IPS-15b (cell line): ENCODE results near the gene ST6GALNAC5.

Experiments used
- H3K27me3 ChIP-seq: one replicate; pipeline ENCODE4 v1.6.1; 2013; ENCODE audit warnings: low read length; ENCODE audit not compliant: control insufficient read depth, insufficient read depth
- H3K36me3 ChIP-seq: one replicate; pipeline ENCODE4 v1.6.1; 2013; ENCODE audit warnings: low read length; ENCODE audit not compliant: control insufficient read depth, insufficient read depth
- H3K4me1 ChIP-seq: one replicate; pipeline ENCODE4 v1.6.1; 2013; ENCODE audit warnings: mild to moderate bottlenecking, low read length; ENCODE audit not compliant: control insufficient read depth, insufficient read depth
- H3K4me3 ChIP-seq: one replicate; pipeline ENCODE4 v1.5.1; 2013; ENCODE audit warnings: low read depth, low read length
- H3K9ac ChIP-seq: one replicate; pipeline ENCODE4 v1.6.1; 2013; ENCODE audit warnings: low read depth, mild to moderate bottlenecking, low read length
- H3K9me3 ChIP-seq: one replicate; pipeline ENCODE4 v1.6.1; 2013; ENCODE audit warnings: mild to moderate bottlenecking, low read length; ENCODE audit not compliant: control insufficient read depth, insufficient read depth

ST6GALNAC5 gene

DNA sequence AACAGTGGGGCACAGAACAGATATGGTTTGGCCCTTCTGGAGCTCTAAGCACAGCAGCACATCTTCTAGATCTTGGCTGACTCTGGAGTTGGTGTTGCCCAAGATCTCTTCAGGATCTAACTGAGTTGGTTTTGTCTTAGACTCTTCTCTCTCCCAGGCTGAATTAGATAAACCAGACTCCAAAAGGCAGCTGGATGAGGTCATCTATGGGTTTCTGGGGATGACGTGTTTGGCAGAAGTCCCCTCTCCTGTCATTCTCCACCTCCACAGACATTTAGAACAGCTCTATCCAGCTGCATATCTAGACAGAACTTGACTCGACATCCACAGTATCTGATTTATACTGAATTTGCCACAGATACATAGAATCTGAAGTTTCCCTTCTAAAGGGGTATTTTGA is 75.3 kb downstream of the ST6GALNAC5 start:
- H3K36me3 ChIP-seq, result no peaks in the 10 kb centered on the region
- no peak overlapping the region for H3K9ac ChIP-seq
- no peak overlapping the region for H3K4me3 ChIP-seq
- no peaks in the 10 kb centered on the region for H3K27me3 ChIP-seq
- no peaks in the 10 kb centered on the region for H3K9me3 ChIP-seq
- peaks cover 6% of the 10 kb centered on the region for H3K4me1 ChIP-seq

GRCh38 chr1:76944942-76945341 is 77.7 kb downstream of the ST6GALNAC5 start:
- H3K4me1 ChIP-seq, result peaks cover 6% of the 10 kb centered on the region
- H3K27me3 ChIP-seq, result no peaks in the 10 kb centered on the region
- no peaks in the 10 kb centered on the region for H3K36me3 ChIP-seq
- H3K9ac ChIP-seq, result no peak overlapping the region
- H3K9me3 ChIP-seq, result no peaks in the 10 kb centered on the region
- no peak overlapping the region for H3K4me3 ChIP-seq

- Histone ChIP-seq H3K9me3 (no peaks in the 10 kb centered on the region), H3K36me3 (no peaks in the 10 kb centered on the region), H3K4me1 (peaks cover 6% of the 10 kb centered on the region), H3K9ac (no peak overlapping the region), H3K27me3 (no peaks in the 10 kb centered on the region), H3K4me3 (no peak overlapping the region)
Measured at GRCh38 chr1:76948846-76949245, 81.6 kb downstream of the ST6GALNAC5 start.

DNA sequence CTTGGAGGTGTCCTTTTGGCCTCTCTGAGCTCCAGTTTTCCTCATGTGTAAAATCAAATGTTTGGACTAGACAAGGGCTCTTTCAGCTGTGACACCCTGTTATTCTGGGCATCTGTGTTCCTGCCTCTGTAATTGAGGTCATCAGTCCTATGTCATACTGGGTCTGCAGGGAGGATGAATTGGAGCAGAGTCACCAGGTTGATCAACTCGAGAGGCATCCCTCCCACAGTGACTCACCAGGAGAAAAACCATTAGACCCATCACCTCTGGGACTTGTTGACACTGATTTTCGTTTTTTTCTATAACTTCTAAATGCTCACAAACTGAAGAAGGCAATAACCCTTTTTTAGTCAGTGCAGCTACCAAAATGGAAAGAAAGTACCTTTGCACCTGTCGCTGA is 82.2 kb downstream of the ST6GALNAC5 start:
- Histone ChIP-seq H3K9me3 (no peaks in the 10 kb centered on the region), H3K36me3 (no peaks in the 10 kb centered on the region), H3K27me3 (no peaks in the 10 kb centered on the region), H3K4me1 (peaks cover 6% of the 10 kb centered on the region), H3K9ac (no peak overlapping the region), H3K4me3 (no peak overlapping the region)

DNA sequence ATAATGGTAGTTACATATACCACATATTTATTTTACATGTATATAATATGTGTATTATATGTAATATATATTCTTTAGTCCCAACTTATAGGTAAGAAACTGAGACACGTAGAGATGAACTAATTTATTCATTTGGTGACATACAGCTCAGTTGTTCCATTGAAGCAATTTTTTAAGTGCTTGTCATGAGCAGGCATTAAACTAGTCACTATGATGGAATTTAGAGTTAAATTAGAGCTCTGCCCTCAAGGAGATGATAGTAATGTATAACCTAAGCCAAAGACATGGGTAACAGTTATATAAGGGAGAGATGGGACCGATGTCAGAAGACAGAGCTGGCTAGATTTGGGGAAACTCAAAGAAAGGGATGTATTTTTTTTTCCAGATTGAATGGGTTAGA is 83.0 kb downstream of the ST6GALNAC5 start:
- Histone ChIP-seq H3K9ac (no peak overlapping the region), H3K4me3 (no peak overlapping the region), H3K4me1 (peaks cover 6% of the 10 kb centered on the region), H3K27me3 (no peaks in the 10 kb centered on the region), H3K36me3 (no peaks in the 10 kb centered on the region), H3K9me3 (no peaks in the 10 kb centered on the region)

GRCh38 chr1:76951153-76951552 is 83.9 kb downstream of the ST6GALNAC5 start:
- Histone ChIP-seq H3K4me1 (no peaks in the 10 kb centered on the region), H3K36me3 (no peaks in the 10 kb centered on the region), H3K4me3 (no peak overlapping the region), H3K9me3 (no peaks in the 10 kb centered on the region), H3K27me3 (no peaks in the 10 kb centered on the region), H3K9ac (no peak overlapping the region)

DNA sequence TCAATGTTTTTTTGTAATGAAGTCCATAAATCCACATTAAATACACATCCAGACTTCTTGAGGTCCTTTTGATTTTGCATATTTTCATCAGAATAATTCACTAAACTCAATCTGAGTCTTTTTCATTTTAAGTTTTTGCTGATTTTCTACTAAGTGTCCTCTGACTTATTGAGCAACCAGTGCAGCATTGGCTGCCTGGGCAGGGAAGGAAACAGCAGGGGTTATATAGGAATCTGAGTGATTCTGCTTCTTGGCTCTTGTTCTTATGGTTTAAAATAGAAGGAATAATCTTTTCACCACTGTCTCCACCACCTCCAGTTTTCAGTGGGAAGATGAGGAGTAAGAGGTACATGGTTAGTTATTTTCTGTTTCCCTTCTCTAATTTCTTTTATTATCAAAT is 88.4 kb downstream of the ST6GALNAC5 start:
- no peaks in the 10 kb centered on the region for H3K27me3 ChIP-seq
- H3K4me1 ChIP-seq, result peaks cover 7% of the 10 kb centered on the region
- no peaks in the 10 kb centered on the region for H3K36me3 ChIP-seq
- no peak overlapping the region for H3K9ac ChIP-seq
- H3K9me3 ChIP-seq, result no peaks in the 10 kb centered on the region
- no peak overlapping the region for H3K4me3 ChIP-seq

- no peaks in the 10 kb centered on the region for H3K9me3 ChIP-seq
- H3K9ac ChIP-seq, result no peak overlapping the region
- H3K36me3 ChIP-seq, result no peaks in the 10 kb centered on the region
- H3K27me3 ChIP-seq, result no peaks in the 10 kb centered on the region
- H3K4me1 ChIP-seq, result peaks cover 15% of the 10 kb centered on the region
- H3K4me3 ChIP-seq, result no peak overlapping the region
Measured at GRCh38 chr1:76957961-76958360, 90.7 kb downstream of the ST6GALNAC5 start.

DNA sequence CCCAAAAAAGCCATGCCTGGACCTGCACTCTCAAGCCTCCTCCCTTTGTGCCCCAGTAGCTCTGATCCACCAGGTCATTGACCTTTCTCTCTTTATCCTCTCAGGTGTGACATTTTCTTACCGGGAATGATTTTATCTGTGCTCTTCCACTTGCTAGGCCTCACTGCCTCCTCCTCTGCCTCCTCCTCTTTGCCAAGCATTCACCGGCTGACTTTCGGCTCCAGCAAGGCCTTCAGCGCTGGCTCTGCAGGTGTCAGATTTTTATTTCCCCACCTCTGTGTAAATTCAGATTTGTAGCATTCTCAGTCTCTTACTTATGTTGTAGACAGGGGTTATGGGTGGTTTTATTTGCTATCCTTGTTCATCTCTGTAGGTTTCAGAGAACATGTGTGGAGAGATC is 91.5 kb downstream of the ST6GALNAC5 start:
- no peak overlapping the region for H3K9ac ChIP-seq
- H3K4me3 ChIP-seq, result no peak overlapping the region
- no peaks in the 10 kb centered on the region for H3K36me3 ChIP-seq
- peaks cover 15% of the 10 kb centered on the region for H3K4me1 ChIP-seq
- no peaks in the 10 kb centered on the region for H3K27me3 ChIP-seq
- no peaks in the 10 kb centered on the region for H3K9me3 ChIP-seq

- Histone ChIP-seq H3K9ac (no peak overlapping the region), H3K4me3 (no peak overlapping the region), H3K27me3 (no peaks in the 10 kb centered on the region), H3K36me3 (no peaks in the 10 kb centered on the region), H3K9me3 (no peaks in the 10 kb centered on the region), H3K4me1 (peaks cover 15% of the 10 kb centered on the region)
Measured at GRCh38 chr1:76959556-76959955, 92.3 kb downstream of the ST6GALNAC5 start.

- Histone ChIP-seq H3K4me3 (no peak overlapping the region), H3K27me3 (no peaks in the 10 kb centered on the region), H3K9me3 (no peaks in the 10 kb centered on the region), H3K36me3 (no peaks in the 10 kb centered on the region), H3K4me1 (peaks cover 15% of the 10 kb centered on the region), H3K9ac (no peak overlapping the region)
Measured at GRCh38 chr1:76961181-76961819, 94.0 kb downstream of the ST6GALNAC5 start.

- no peak overlapping the region for H3K4me3 ChIP-seq
- H3K36me3 ChIP-seq, result no peaks in the 10 kb centered on the region
- H3K4me1 ChIP-seq, result peaks cover 15% of the 10 kb centered on the region
- no peaks in the 10 kb centered on the region for H3K27me3 ChIP-seq
- H3K9ac ChIP-seq, result no peak overlapping the region
- H3K9me3 ChIP-seq, result no peaks in the 10 kb centered on the region
Measured at GRCh38 chr1:76961820-76962207, 94.5 kb downstream of the ST6GALNAC5 start.
